CD4-positive, CD25-positive, alpha-beta regulatory T cell (primary cell): ENCODE data around the gene PRDM8. TPM values are rescaled to one million over a fixed set of nuclear protein-coding genes. Genes with fewer than 3 reads are reported as not detected.

Source experiments
- ATAC-seq, 2 donors: fragments of 150-1000 bp; cut with Tn5 transposase; one replicate each; pipeline ENCODE4 v1.10.0; 2021; ENCODE audit warnings: low read depth in 2 of 2, moderate number of reproducible peaks in 2 of 2, moderate library complexity in 1 of 2
- DNase-seq, 3 donors: peaks; one replicate each; pipeline versions ENCODE4 v3.0.0 to v3.0.0-alpha.2; 2012 to 2022; ENCODE audit warnings: mixed read lengths in 1 of 3
- H3K27ac ChIP-seq: one replicate; pipeline ENCODE4 v1.7.0; 2013; ENCODE audit warnings: mild to moderate bottlenecking, low read length; ENCODE audit not compliant: insufficient read depth, poor library complexity, severe bottlenecking
- H3K27me3 ChIP-seq: one replicate; pipeline ENCODE4 v1.7.0; 2013; ENCODE audit warnings: low read length; ENCODE audit not compliant: control insufficient read depth, insufficient read depth
- H3K36me3 ChIP-seq: one replicate; pipeline ENCODE4 v1.7.0; 2013; ENCODE audit warnings: mild to moderate bottlenecking, low read length, moderate library complexity; ENCODE audit not compliant: control insufficient read depth, insufficient read depth
- H3K4me1 ChIP-seq: 2 replicates; pipeline ENCODE4 v1.7.0; 2013; ENCODE audit warnings: mild to moderate bottlenecking, low read length; ENCODE audit not compliant: insufficient read depth, control insufficient read depth, poor library complexity, severe bottlenecking
- H3K4me3 ChIP-seq: one replicate; pipeline ENCODE4 v1.7.0; 2013; ENCODE audit warnings: low read depth, mild to moderate bottlenecking, low read length, moderate library complexity
- H3K9me3 ChIP-seq, 2 experiments: 1 replicate in 1 of 2; 2 replicates in 1 of 2; pipeline ENCODE4 v1.7.0; 2013; ENCODE audit warnings: low read length in 2 of 2, mild to moderate bottlenecking in 1 of 2, moderate library complexity in 1 of 2; ENCODE audit not compliant: control insufficient read depth in 2 of 2
- H3K27ac Mint-ChIP-seq, 3 donors: one replicate each; pipeline ENCODE4 v1.8.0; 2020 to 2022; ENCODE audit warnings: mild to moderate bottlenecking in 3 of 3, mixed read lengths in 3 of 3, moderate library complexity in 2 of 3
- H3K27me3 Mint-ChIP-seq: one replicate; pipeline ENCODE4 v1.8.0; 2022; ENCODE audit warnings: mild to moderate bottlenecking, mixed read lengths
- H3K36me3 Mint-ChIP-seq: one replicate; pipeline ENCODE4 v1.8.0; 2020; ENCODE audit warnings: mixed read lengths
- H3K4me1 Mint-ChIP-seq, 4 donors: one replicate each; pipeline ENCODE4 v1.8.0; 2020 to 2022; ENCODE audit warnings: mixed read lengths in 4 of 4, mild to moderate bottlenecking in 1 of 4
- H3K4me3 Mint-ChIP-seq, 4 donors: one replicate each; pipeline ENCODE4 v1.8.0; 2020 to 2022; ENCODE audit warnings: mild to moderate bottlenecking in 4 of 4, mixed read lengths in 4 of 4, moderate library complexity in 3 of 4
- H3K9me3 Mint-ChIP-seq, 7 donors: one replicate each; pipeline ENCODE4 v1.8.0; 2020 to 2022; ENCODE audit warnings: mixed read lengths in 7 of 7, mild to moderate bottlenecking in 3 of 7, moderate library complexity in 2 of 7
- polyA plus RNA-seq, 4 donors: library from polyadenylated mRNA; unstranded; fragments of 300-500 nt; fragmentation: Illumina TruSeq; gene quantifications; one replicate each; pipeline ENCODE4 v1.2.3, GENCODE V29; 2021
- total RNA-seq: library from RNA; stranded (reverse); gene quantifications from one replicate; pipeline ENCODE4 v1.2.3, GENCODE V29; 2022

PRDM8 gene
- total and polyA plus RNA-seq, 5 donors from 2014 or later, result 2.0 to 31.7 (median 3.9) TPM

DNA sequence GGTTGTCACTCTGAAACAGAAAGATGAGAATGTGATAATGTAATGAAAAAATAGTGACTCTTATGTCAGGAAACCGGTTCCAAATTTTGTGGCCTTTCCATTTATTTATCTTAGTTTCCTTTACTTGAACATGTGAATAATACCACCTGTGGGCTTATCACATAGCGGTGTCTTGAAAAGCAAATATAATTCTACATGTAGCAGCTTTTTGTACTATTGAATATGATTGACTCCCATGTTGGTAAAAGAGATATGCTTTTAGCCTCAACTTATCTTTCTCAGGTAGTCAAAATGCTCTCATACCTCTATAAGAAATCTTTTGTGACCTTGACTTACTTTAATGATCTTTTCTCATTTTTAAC is 12.0 kb downstream of the PRDM8 start:
- Histone ChIP-seq H3K36me3 (no peaks in the 10 kb centered on the region), H3K27ac (no peak overlapping the region), H3K4me3 (no peak overlapping the region), H3K9me3 (no peaks in the 10 kb centered on the region), H3K27me3 (peaks cover 2% of the 10 kb centered on the region), H3K4me1 (no peaks in the 10 kb centered on the region)
- DNase-seq, result no peak
- H3K4me1 Mint-ChIP-seq, result peaks cover 0 to 1% (median 0%) of the 10 kb centered on the region in 4 donors
- H3K27ac Mint-ChIP-seq, result no peak overlapping the region
- H3K9me3 Mint-ChIP-seq, result no peaks in the 10 kb centered on the region
- no peak for ATAC-seq
- H3K27me3 Mint-ChIP-seq, result peaks cover 11% of the 10 kb centered on the region
- no peaks in the 10 kb centered on the region for H3K36me3 Mint-ChIP-seq
- no peak overlapping the region for H3K4me3 Mint-ChIP-seq

DNA sequence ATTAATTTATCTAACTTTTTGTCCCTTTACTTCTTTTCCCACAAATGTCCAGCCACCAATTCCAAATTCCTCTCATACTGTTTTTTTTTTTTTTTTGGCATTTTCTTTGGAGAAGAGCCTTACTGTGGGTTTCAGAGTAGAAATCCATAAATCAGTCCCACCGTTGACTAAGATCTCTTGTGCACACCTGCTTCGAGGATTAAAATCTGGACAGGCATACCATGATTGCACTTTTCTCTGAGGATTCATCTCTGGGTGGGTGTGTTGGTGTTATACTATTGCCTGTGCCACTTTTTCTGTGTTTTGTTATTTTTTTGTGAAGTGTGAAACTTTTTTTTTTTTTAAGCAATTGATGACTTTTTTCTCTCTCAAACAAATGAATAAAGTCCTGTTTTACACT is 13.2 kb downstream of the PRDM8 start:
- ATAC-seq, result no peak
- Mint-ChIP-seq H3K9me3 (no peaks in the 10 kb centered on the region), H3K27ac (no peak overlapping the region)

DNA sequence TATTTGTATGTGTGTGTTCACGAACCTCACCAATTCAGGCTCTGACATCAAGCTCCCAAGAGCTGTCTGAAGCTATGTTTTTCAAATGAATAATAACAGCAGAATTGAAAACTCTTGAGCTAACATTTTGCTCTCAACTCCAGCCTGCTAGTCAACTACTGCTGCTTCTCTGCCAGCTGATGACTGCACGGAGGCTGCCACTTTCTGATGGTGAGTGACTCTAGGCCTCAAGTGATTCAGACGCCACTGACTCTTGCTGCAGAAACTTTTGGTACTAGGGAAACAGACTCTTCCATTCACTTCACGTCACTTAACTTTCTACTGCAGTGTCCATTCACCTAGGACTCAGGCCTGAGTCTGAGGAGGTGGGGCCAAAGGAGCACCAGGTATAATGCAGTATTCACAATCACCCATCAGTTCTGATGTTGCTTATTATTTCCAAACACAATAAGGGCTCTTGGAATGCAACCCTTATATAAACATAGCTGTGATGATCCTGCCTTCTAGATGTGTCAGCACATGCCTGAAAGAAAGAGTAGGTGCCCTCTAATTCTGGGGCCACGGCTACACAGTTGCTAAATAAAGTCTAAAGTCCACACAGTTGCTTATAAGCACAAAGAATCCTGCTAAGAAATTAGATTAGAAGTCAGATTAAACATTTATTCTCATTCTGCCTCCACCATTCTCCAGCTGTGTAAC is 16.0 kb downstream of the PRDM8 start:
- DNase-seq, result no peak
- Mint-ChIP-seq H3K4me3 (no peak overlapping the region), H3K27ac (no peak overlapping the region), H3K9me3 (no peaks in the 10 kb centered on the region), H3K27me3 (peaks cover 33% of the 10 kb centered on the region), H3K4me1 (peaks cover 0 to 6% (median under 1%) of the 10 kb centered on the region in 4 donors), H3K36me3 (no peaks in the 10 kb centered on the region)
- Histone ChIP-seq H3K36me3 (no peaks in the 10 kb centered on the region), H3K4me3 (no peak overlapping the region), H3K27me3 (peaks cover 20% of the 10 kb centered on the region), H3K9me3 (no peaks in the 10 kb centered on the region), H3K27ac (no peak overlapping the region), H3K4me1 (no peaks in the 10 kb centered on the region)
- ATAC-seq, result no peak

More for the DNA sequence above, 13.2 kb downstream of the PRDM8 start:
- H3K4me3 Mint-ChIP-seq, result no peak overlapping the region
- H3K4me1 Mint-ChIP-seq, result peaks cover 0 to 4% (median under 1%) of the 10 kb centered on the region in 4 donors
- no peak overlapping the region for H3K27ac ChIP-seq
- H3K9me3 ChIP-seq, result no peaks in the 10 kb centered on the region
- H3K36me3 Mint-ChIP-seq, result no peaks in the 10 kb centered on the region
- H3K4me3 ChIP-seq, result no peak overlapping the region
- no peak for DNase-seq
- no peaks in the 10 kb centered on the region for H3K36me3 ChIP-seq
- no peaks in the 10 kb centered on the region for H3K4me1 ChIP-seq
- peaks cover 15% of the 10 kb centered on the region for H3K27me3 Mint-ChIP-seq
- H3K27me3 ChIP-seq, result peaks cover 2% of the 10 kb centered on the region

DNA sequence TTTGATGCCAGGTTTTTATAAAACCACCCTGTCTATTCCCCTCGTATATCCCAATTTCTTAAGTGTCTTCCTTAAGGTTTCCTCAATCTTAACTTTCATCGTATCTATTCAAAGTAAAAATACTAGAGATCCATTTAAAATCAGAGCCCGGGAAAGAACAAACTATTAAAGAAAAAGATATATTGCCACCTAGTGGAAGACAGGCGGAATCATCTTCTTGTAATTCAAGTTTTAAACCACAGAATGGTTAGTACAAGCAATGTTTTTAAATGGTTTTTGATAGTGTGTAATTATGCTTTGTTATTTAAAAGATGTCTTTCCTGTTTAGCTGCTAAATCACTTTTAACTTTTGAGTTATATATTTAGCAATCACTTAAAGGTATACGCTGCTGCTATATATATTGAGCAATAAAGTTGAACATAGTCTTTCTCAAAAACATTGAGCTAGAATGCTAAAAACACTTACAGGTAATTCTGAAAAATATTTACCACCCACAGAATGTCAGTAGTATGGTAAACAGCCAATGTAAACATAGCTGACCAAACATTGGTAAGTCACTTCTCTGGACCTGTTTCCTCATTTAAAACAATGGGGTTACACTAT is 18.2 kb downstream of the PRDM8 start:
- Mint-ChIP-seq H3K4me1 (peaks cover 0 to 6% (median under 1%) of the 10 kb centered on the region in 4 donors), H3K27ac (no peak overlapping the region), H3K4me3 (no peak overlapping the region), H3K9me3 (no peaks in the 10 kb centered on the region), H3K27me3 (peaks cover 45% of the 10 kb centered on the region), H3K36me3 (no peaks in the 10 kb centered on the region)
- Histone ChIP-seq H3K27me3 (peaks cover 36% of the 10 kb centered on the region), H3K27ac (no peak overlapping the region), H3K4me3 (no peak overlapping the region), H3K4me1 (no peaks in the 10 kb centered on the region), H3K9me3 (no peaks in the 10 kb centered on the region), H3K36me3 (no peaks in the 10 kb centered on the region)
- DNase-seq, result peak in 2 of 3 donors; percentile 55 to 56
- ATAC-seq, result no peak

DNA sequence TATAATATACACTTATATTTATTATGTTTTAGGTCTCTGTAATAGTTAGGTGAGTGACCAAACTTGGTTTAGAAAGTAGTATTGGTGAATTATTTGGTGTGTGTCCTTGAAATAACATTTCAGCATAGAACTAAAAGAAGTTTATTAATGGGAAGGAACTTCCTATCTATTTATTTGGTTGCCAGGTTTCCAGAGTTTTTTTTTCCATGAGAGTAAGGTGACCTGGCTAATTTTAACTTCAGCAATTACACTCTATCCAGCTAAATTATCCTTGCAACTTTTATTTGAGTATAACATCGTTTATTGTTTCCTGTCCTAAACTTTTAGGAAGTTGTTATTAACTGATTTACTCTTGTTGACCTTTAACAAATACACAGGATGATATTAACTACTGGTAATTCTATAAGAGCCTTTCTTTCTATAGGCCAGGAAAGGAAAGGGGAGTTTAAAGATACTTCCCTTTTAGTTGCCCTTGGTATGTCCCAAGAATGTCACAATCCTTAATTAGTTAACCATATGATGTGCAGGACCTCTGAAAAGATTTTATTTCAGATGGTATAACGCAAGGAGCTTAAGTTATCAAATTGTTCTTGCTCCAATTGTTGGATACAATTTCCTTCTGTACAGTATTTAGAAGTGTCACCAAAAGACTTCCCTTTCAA is 18.9 kb downstream of the PRDM8 start:
- no peak overlapping the region for H3K27ac ChIP-seq
- peaks cover 41% of the 10 kb centered on the region for H3K27me3 Mint-ChIP-seq
- no peaks in the 10 kb centered on the region for H3K36me3 ChIP-seq
- H3K4me1 Mint-ChIP-seq, result peaks cover 0 to 6% (median under 1%) of the 10 kb centered on the region in 4 donors
- no peaks in the 10 kb centered on the region for H3K9me3 ChIP-seq
- H3K27ac Mint-ChIP-seq, result no peak overlapping the region
- ATAC-seq (no peak), DNase-seq (no peak)
- no peaks in the 10 kb centered on the region for H3K36me3 Mint-ChIP-seq
- H3K9me3 Mint-ChIP-seq, result no peaks in the 10 kb centered on the region
- H3K4me3 ChIP-seq, result no peak overlapping the region
- H3K4me3 Mint-ChIP-seq, result no peak overlapping the region
- H3K27me3 ChIP-seq, result peaks cover 39% of the 10 kb centered on the region
- H3K4me1 ChIP-seq, result no peaks in the 10 kb centered on the region

DNA sequence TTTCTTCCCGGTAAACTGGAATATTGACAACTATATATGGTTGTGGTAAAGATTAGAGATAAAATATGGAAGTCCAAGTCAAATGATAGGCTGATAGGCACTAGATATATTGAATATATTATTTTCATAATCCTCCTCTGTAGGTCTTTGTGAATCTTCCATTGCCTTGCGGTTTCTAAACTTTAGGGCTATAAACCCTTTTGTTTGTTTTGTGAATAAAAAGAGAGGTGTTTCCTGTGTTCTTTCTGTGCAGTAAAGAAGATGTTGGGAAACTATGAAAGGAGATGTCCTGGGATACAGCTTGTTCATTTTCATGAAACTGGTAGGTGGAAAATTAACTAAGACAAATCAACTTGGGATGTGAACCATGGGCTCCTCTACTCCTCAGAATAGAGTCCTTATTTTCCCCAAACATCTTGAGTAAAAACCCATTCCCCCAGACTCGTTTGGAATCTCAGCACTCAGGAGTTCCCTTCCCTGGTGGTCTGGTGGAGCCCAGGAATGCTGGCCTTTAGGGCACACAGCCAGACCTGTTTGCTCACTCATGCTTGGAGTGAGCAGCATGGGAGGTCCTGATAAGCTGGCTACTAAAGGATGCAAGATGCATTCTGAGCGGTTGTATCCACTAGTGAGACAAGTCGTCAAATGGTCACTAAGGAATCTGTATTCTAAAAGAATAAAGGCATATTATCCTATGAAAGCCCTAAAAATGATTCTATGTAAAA is 22.2 kb downstream of the PRDM8 start:
- no peak overlapping the region for H3K4me3 Mint-ChIP-seq
- Histone ChIP-seq H3K4me1 (no peaks in the 10 kb centered on the region), H3K4me3 (no peak overlapping the region), H3K9me3 (no peaks in the 10 kb centered on the region), H3K36me3 (no peaks in the 10 kb centered on the region), H3K27ac (no peak overlapping the region), H3K27me3 (peaks cover 51% of the 10 kb centered on the region)
- H3K4me1 Mint-ChIP-seq, result peaks cover 0 to 6% (median under 1%) of the 10 kb centered on the region in 4 donors
- H3K9me3 Mint-ChIP-seq, result no peaks in the 10 kb centered on the region
- ATAC-seq (no peak), DNase-seq (no peak)
- peaks cover 56% of the 10 kb centered on the region for H3K27me3 Mint-ChIP-seq
- H3K36me3 Mint-ChIP-seq, result no peaks in the 10 kb centered on the region
- no peak overlapping the region for H3K27ac Mint-ChIP-seq

DNA sequence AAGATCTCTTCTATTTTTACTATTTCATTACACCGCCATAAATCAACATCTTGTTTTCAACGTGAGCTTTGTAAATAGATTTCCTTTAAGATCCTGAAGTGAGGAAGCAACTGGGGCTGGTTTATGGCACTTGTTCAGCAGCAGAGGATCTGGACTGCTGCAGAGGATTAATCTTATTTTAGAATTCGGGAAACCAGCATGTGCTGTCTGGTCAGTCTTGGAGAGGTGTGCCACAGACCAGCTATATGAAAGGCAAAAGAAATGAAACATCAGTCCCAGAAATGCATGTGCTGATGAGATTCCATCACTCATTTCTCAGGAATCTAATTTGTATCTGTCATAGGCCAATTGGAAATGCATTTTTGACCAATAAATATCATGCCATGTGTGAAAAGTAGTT is 23.4 kb downstream of the PRDM8 start:
- Histone ChIP-seq H3K27ac (no peak overlapping the region), H3K9me3 (no peaks in the 10 kb centered on the region), H3K36me3 (no peaks in the 10 kb centered on the region), H3K27me3 (peaks cover 61% of the 10 kb centered on the region), H3K4me3 (no peak overlapping the region), H3K4me1 (no peaks in the 10 kb centered on the region)
- no peaks in the 10 kb centered on the region for H3K9me3 Mint-ChIP-seq
- H3K36me3 Mint-ChIP-seq, result no peaks in the 10 kb centered on the region
- H3K4me1 Mint-ChIP-seq, result no peaks in the 10 kb centered on the region
- H3K4me3 Mint-ChIP-seq, result no peak overlapping the region
- no peak overlapping the region for H3K27ac Mint-ChIP-seq
- ATAC-seq, result no peak
- peaks cover 58% of the 10 kb centered on the region for H3K27me3 Mint-ChIP-seq
- no peak for DNase-seq
